Ishikawa (cell line): ENCODE results near the gene ADAMTSL1.

ENCODE experiments used
- CEBPB ChIP-seq: IDR thresholded peaks from 2 replicates; pipeline ENCODE4 v1.6.1; 2012
- EP300 ChIP-seq: IDR thresholded peaks from 2 replicates; pipeline ENCODE4 v1.6.1; 2012; ENCODE audit warnings: borderline replicate concordance
- FOXM1 ChIP-seq: IDR thresholded peaks from 2 replicates; pipeline ENCODE4 v1.6.1; 2012; ENCODE audit warnings: low read depth, borderline replicate concordance
- RAD21 ChIP-seq: IDR thresholded peaks from 2 replicates; pipeline ENCODE4 v1.6.1; 2012; ENCODE audit warnings: low read depth
- USF1 ChIP-seq: IDR thresholded peaks from 2 replicates; pipeline ENCODE4 v1.6.1; 2012

- TF ChIP-seq FOXM1, result no peak
- no peak for TF ChIP-seq EP300
- TF ChIP-seq RAD21, result no peak
- TF ChIP-seq CEBPB, result no peak
- TF ChIP-seq USF1, result no peak
These were observed 375.3 kb downstream of the ADAMTSL1 start for GRCh38 chr9:18849270-18849669.
